Duodenal mucosa (tissue), 2 donors: Measurements from ENCODE around the gene ERC1.

ENCODE experiments used
- H3K27ac ChIP-seq: one replicate; pipeline ENCODE4 v1.7.0; 2013; ENCODE audit warnings: low read depth, low read length
- H3K27me3 ChIP-seq, 2 donors: one replicate each; pipeline ENCODE4 v1.7.0; 2013; ENCODE audit warnings: low read length in 2 of 2, control low read depth in 1 of 2; ENCODE audit not compliant: insufficient read depth in 2 of 2, control insufficient read depth in 1 of 2
- H3K36me3 ChIP-seq, 2 donors: one replicate each; pipeline ENCODE4 v1.7.0; 2013; ENCODE audit warnings: low read length in 2 of 2, control low read depth in 1 of 2; ENCODE audit not compliant: insufficient read depth in 2 of 2, control insufficient read depth in 1 of 2
- H3K4me1 ChIP-seq, 2 donors: one replicate each; pipeline ENCODE4 v1.7.0; 2013; ENCODE audit warnings: low read length in 2 of 2, control low read depth in 1 of 2; ENCODE audit not compliant: insufficient read depth in 2 of 2, control insufficient read depth in 1 of 2
- H3K4me3 ChIP-seq, 2 donors: one replicate each; pipeline ENCODE4 v1.7.0; 2013; ENCODE audit warnings: low read length in 2 of 2, low read depth in 1 of 2
- H3K9ac ChIP-seq, 2 donors: one replicate each; pipeline ENCODE4 v1.7.0; 2013; ENCODE audit warnings: low read length in 2 of 2, low read depth in 1 of 2
- H3K9me3 ChIP-seq, 2 donors: one replicate each; pipeline ENCODE4 v1.7.0; 2013; ENCODE audit warnings: low read length in 2 of 2, control low read depth in 1 of 2; ENCODE audit not compliant: control insufficient read depth in 1 of 2

Gene ERC1

GRCh38 chr12:1288333-1288732 lies 297.3 kb downstream of the ERC1 start:
- Histone ChIP-seq H3K27ac (no peak overlapping the region), H3K9ac (no peak overlapping the region), H3K36me3 (peaks cover 0 to 3% of the 10 kb centered on the region in 2 donors), H3K9me3 (no peaks in the 10 kb centered on the region), H3K4me3 (no peak overlapping the region), H3K27me3 (no peaks in the 10 kb centered on the region), H3K4me1 (no peaks in the 10 kb centered on the region)

DNA sequence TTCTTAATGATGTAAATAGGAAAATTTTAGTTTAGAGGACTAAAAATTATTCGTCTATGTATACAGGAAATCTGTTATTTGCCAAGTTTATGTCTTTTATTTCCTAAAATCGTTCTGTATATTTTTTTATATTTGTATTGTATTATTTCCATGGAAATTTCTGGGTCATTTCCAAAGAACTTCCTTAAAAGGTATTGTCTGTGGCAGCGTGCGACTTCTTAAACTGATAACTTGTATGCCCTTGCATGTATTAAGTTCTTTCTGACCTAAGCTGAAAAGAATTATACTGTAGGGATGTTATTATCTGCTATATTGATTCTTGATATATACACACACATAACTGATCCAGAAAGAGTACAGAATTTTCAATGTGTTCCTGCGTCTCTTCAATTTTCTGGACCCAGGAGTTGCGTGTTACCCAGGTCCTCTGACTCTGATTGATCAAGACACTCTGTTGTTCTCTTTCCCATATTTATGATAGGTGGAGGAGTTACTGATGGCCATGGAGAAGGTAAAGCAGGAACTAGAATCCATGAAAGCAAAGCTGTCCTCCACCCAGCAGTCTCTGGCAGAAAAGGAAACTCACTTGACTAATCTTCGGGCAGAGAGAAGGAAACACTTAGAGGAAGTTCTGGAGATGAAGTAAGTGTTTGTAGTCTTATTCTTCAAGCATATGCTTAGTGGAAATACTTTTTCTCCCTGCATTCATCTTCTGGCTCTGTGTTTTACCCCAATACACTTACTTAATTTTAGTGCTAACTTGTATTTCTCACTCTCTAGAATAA lies 298.5 kb downstream of the ERC1 start:
- peaks cover 0 to 3% of the 10 kb centered on the region in 2 donors for H3K36me3 ChIP-seq
- H3K4me3 ChIP-seq = no peak overlapping the region
- no peak overlapping the region for H3K27ac ChIP-seq
- H3K9me3 ChIP-seq = no peaks in the 10 kb centered on the region
- no peak overlapping the region for H3K9ac ChIP-seq
- no peaks in the 10 kb centered on the region for H3K4me1 ChIP-seq
- H3K27me3 ChIP-seq = no peaks in the 10 kb centered on the region

DNA sequence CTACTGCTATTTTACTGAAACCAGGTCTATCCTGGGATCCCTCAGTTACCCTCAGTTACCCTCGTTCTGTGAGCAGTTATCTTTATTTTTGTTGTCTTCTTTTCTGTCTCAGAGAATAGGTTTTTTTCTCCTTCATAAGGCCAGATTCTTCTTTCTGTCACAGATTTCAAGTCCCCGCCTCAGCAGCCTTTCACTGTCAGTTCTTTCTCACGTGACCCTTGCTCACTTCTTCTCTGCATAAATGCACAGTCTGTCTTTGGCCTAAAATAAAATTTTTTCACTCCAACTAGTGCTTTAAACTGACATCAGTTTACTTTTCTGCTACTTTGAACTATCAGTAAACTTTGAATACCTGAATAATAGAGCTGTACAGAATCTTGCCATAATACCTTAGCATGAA lies 299.7 kb downstream of the ERC1 start:
- Histone ChIP-seq H3K4me1 (no peaks in the 10 kb centered on the region), H3K9ac (no peak overlapping the region), H3K9me3 (no peaks in the 10 kb centered on the region), H3K36me3 (peaks cover 0 to 3% of the 10 kb centered on the region in 2 donors), H3K27me3 (no peaks in the 10 kb centered on the region), H3K27ac (no peak overlapping the region), H3K4me3 (no peak overlapping the region)

- H3K9me3 ChIP-seq = no peaks in the 10 kb centered on the region
- H3K27ac ChIP-seq = no peak overlapping the region
- no peak overlapping the region for H3K4me3 ChIP-seq
- H3K4me1 ChIP-seq = no peaks in the 10 kb centered on the region
- H3K27me3 ChIP-seq = no peaks in the 10 kb centered on the region
- H3K9ac ChIP-seq = no peak overlapping the region
- H3K36me3 ChIP-seq = peaks cover 0 to 3% of the 10 kb centered on the region in 2 donors
Observed at GRCh38 chr12:1291601-1292332, 300.7 kb downstream of the ERC1 start.

GRCh38 chr12:1293901-1294300 lies 302.9 kb downstream of the ERC1 start:
- Histone ChIP-seq H3K4me3 (no peak overlapping the region), H3K9ac (no peak overlapping the region), H3K9me3 (no peaks in the 10 kb centered on the region), H3K4me1 (no peaks in the 10 kb centered on the region), H3K27ac (no peak overlapping the region), H3K36me3 (peaks cover 0 to 3% of the 10 kb centered on the region in 2 donors), H3K27me3 (no peaks in the 10 kb centered on the region)

- Histone ChIP-seq H3K4me1 (no peaks in the 10 kb centered on the region), H3K27ac (no peak overlapping the region), H3K9ac (no peak overlapping the region), H3K27me3 (no peaks in the 10 kb centered on the region), H3K36me3 (no peaks in the 10 kb centered on the region), H3K4me3 (no peak overlapping the region), H3K9me3 (no peaks in the 10 kb centered on the region)
Observed at GRCh38 chr12:1297206-1297605, 306.2 kb downstream of the ERC1 start.

DNA sequence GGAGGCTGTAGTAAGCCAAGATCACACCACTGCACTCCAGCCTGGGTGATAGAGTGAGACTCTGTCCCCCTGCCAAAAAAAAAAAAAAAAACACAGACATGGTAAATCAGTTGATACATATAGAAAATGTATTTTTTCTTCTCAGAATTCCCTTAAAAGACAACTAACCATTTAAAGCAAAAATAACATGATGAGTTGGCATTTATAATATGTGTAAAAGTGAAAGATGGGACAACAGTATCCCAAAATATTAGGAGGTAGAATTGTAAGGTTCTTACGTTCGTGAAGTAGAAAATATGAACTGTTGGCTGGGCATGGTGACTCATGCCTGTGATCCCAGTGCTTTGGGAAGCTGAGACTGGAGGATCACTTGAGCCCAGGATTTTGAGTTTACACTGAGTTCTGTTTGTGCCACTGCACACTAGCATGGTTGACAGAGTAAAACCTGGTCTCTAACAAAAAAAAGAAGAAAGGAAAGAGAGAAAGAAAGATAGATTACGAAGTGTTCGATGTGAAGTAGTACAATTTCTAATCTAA lies 306.7 kb downstream of the ERC1 start:
- Histone ChIP-seq H3K36me3 (no peaks in the 10 kb centered on the region), H3K9me3 (no peaks in the 10 kb centered on the region), H3K9ac (no peak overlapping the region), H3K4me1 (no peaks in the 10 kb centered on the region), H3K4me3 (no peak overlapping the region), H3K27me3 (no peaks in the 10 kb centered on the region), H3K27ac (no peak overlapping the region)

- Histone ChIP-seq H3K9me3 (no peaks in the 10 kb centered on the region), H3K27ac (no peak overlapping the region)
Observed at GRCh38 chr12:1300460-1300859, 309.4 kb downstream of the ERC1 start.

GRCh38 chr12:1302201-1302870 lies 311.3 kb downstream of the ERC1 start:
- Histone ChIP-seq H3K4me3 (no peak overlapping the region), H3K4me1 (no peaks in the 10 kb centered on the region), H3K9me3 (no peaks in the 10 kb centered on the region), H3K27me3 (no peaks in the 10 kb centered on the region), H3K9ac (no peak overlapping the region), H3K27ac (no peak overlapping the region), H3K36me3 (no peaks in the 10 kb centered on the region)

More at GRCh38 chr12:1300460-1300859, 309.4 kb downstream of the ERC1 start:
- Histone ChIP-seq H3K36me3 (no peaks in the 10 kb centered on the region), H3K27me3 (no peaks in the 10 kb centered on the region), H3K4me1 (no peaks in the 10 kb centered on the region), H3K4me3 (no peak overlapping the region), H3K9ac (no peak overlapping the region)

- no peak overlapping the region for H3K4me3 ChIP-seq
- no peaks in the 10 kb centered on the region for H3K9me3 ChIP-seq
- H3K27ac ChIP-seq = no peak overlapping the region
- no peaks in the 10 kb centered on the region for H3K36me3 ChIP-seq
- no peaks in the 10 kb centered on the region for H3K27me3 ChIP-seq
- no peaks in the 10 kb centered on the region for H3K4me1 ChIP-seq
- H3K9ac ChIP-seq = no peak overlapping the region
Observed at GRCh38 chr12:1305063-1305434, 314.0 kb downstream of the ERC1 start.
